ENCODE results near the gene GOLGA1.

Gene GOLGA1

GRCh38 chr9:124886461-124886860 is 54.4 kb downstream of the GOLGA1 start:
- no peak for TF ChIP-seq CTCF (conservative IDR thresholded peaks at IDR 0.05; ENCODE audit: low read depth, low read length)
- Histone ChIP-seq H3K36me3 (ENCODE audit: insufficient read depth) (no peaks in the 10 kb centered on the region), H3K27me3 (ENCODE audit: insufficient read depth, low read depth) (no peaks in the 10 kb centered on the region), H3K27ac (no peak overlapping the region), H4K20me1 (ENCODE audit: insufficient read depth) (no peaks in the 10 kb centered on the region), H3K4me2 (no peak overlapping the region), H3K4me3 (IDR thresholded peaks at IDR 0.05; ENCODE audit: insufficient read depth, low read depth, low read length) (no peak overlapping the region), H2AFZ (ENCODE audit: low read depth) (no peak overlapping the region), H3K9ac (no peak overlapping the region), H3K4me1 (ENCODE audit: low read depth, poor library complexity, severe bottlenecking) (no peaks in the 10 kb centered on the region), H3K79me2 (ENCODE audit: insufficient read depth, low read depth) (no peaks in the 10 kb centered on the region)

GRCh38 chr9:124885551-124885950 is 55.3 kb downstream of the GOLGA1 start:
- Histone ChIP-seq H3K79me2 (ENCODE audit: insufficient read depth, low read depth) (no peaks in the 10 kb centered on the region), H4K20me1 (ENCODE audit: insufficient read depth) (no peaks in the 10 kb centered on the region), H2AFZ (ENCODE audit: low read depth) (no peak overlapping the region), H3K4me1 (ENCODE audit: low read depth, poor library complexity, severe bottlenecking) (no peaks in the 10 kb centered on the region), H3K36me3 (ENCODE audit: insufficient read depth) (no peaks in the 10 kb centered on the region), H3K27me3 (ENCODE audit: insufficient read depth, low read depth) (no peaks in the 10 kb centered on the region), H3K4me3 (IDR thresholded peaks at IDR 0.05; ENCODE audit: insufficient read depth, low read depth, low read length) (no peak overlapping the region), H3K9ac (no peak overlapping the region), H3K4me2 (no peak overlapping the region), H3K27ac (no peak overlapping the region)
- TF ChIP-seq CTCF (conservative IDR thresholded peaks at IDR 0.05; ENCODE audit: low read depth, low read length): no peak

GRCh38 chr9:124884376-124884775 is 56.5 kb downstream of the GOLGA1 start:
- H3K79me2 ChIP-seq (ENCODE audit: insufficient read depth, low read depth): no peaks in the 10 kb centered on the region
- no peak overlapping the region for H3K9ac ChIP-seq
- no peaks in the 10 kb centered on the region for H3K36me3 ChIP-seq (ENCODE audit: insufficient read depth)
- H4K20me1 ChIP-seq (ENCODE audit: insufficient read depth): no peaks in the 10 kb centered on the region
- H3K4me2 ChIP-seq: no peak overlapping the region
- no peak for TF ChIP-seq CTCF (conservative IDR thresholded peaks at IDR 0.05; ENCODE audit: low read depth, low read length)
- no peaks in the 10 kb centered on the region for H3K4me1 ChIP-seq (ENCODE audit: low read depth, poor library complexity, severe bottlenecking)
- no peak overlapping the region for H2AFZ ChIP-seq (ENCODE audit: low read depth)
- no peak overlapping the region for H3K27ac ChIP-seq
- H3K27me3 ChIP-seq (ENCODE audit: insufficient read depth, low read depth): no peaks in the 10 kb centered on the region
- H3K4me3 ChIP-seq (IDR thresholded peaks at IDR 0.05; ENCODE audit: insufficient read depth, low read depth, low read length): no peak overlapping the region

- no peak overlapping the region for H2AFZ ChIP-seq (ENCODE audit: low read depth)
- no peaks in the 10 kb centered on the region for H3K79me2 ChIP-seq (ENCODE audit: insufficient read depth, low read depth)
- H3K27ac ChIP-seq: no peak overlapping the region
- H3K9ac ChIP-seq: no peak overlapping the region
- no peak for TF ChIP-seq CTCF (conservative IDR thresholded peaks at IDR 0.05; ENCODE audit: low read depth, low read length)
- H3K36me3 ChIP-seq (ENCODE audit: insufficient read depth): no peaks in the 10 kb centered on the region
- no peak overlapping the region for H3K4me2 ChIP-seq
- H3K4me1 ChIP-seq (ENCODE audit: low read depth, poor library complexity, severe bottlenecking): no peaks in the 10 kb centered on the region
- H3K27me3 ChIP-seq (ENCODE audit: insufficient read depth, low read depth): no peaks in the 10 kb centered on the region
- no peaks in the 10 kb centered on the region for H4K20me1 ChIP-seq (ENCODE audit: insufficient read depth)
- H3K4me3 ChIP-seq (IDR thresholded peaks at IDR 0.05; ENCODE audit: insufficient read depth, low read depth, low read length): no peak overlapping the region
These were observed 58.7 kb downstream of the GOLGA1 start for GRCh38 chr9:124882231-124882630.
